ENCODE results near the gene IL26. TPM values are rescaled to one million over a fixed set of nuclear protein-coding genes. Genes with fewer than 3 reads are reported as not detected.
A peak's percentile ranks its signal among the peaks of the same experiment; 100 is the strongest.

IL26 gene
- total and polyA plus RNA-seq, 4 donors, result not detected

DNA sequence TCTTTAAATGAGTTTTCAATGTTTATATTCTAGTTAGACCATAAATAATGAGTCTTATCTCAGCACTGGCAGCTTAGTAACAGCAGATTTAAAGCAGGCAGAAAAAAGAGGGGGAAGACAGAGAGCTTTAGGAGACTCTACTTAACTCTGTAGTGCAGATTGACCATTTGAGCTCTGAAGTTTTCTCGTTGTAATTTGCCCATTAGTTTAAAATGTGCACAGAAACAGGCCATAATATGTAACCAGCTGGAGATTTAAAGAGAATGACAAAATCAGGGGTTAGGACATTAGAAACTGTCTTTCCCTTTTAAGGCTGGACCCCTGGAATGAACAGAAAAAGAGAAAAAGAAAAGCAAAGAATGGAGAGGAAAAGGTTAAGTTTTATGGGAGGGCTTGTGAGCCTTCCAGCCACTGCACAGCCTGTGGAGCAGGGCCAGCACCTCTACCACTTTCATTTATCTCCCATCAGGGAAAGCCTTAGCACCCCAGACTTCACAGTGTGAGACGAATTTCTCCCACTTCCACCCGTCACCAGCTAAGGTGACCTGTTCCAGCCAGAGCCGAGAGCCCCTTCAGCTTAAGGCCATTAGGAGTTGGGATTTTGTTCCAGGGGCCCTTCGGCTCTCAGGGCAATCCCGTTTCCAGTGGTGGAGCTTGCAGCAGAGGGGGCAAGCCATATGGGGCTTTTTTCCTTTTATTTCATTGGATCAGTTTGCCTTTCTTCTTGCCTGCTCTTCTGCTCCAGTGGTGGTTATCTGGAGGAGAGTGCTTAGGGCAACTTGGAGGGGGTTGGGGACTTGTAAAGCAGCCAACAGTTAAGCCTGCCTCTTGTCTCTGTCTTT, 19.8 kb upstream of the IL26 start:
- TF ChIP-seq, protein P1, sequence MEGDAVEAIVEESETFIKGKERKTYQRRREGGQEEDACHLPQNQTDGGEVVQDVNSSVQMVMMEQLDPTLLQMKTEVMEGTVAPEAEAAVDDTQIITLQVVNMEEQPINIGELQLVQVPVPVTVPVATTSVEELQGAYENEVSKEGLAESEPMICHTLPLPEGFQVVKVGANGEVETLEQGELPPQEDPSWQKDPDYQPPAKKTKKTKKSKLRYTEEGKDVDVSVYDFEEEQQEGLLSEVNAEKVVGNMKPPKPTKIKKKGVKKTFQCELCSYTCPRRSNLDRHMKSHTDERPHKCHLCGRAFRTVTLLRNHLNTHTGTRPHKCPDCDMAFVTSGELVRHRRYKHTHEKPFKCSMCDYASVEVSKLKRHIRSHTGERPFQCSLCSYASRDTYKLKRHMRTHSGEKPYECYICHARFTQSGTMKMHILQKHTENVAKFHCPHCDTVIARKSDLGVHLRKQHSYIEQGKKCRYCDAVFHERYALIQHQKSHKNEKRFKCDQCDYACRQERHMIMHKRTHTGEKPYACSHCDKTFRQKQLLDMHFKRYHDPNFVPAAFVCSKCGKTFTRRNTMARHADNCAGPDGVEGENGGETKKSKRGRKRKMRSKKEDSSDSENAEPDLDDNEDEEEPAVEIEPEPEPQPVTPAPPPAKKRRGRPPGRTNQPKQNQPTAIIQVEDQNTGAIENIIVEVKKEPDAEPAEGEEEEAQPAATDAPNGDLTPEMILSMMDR (IDR thresholded peaks at IDR 0.05; ENCODE audit: control extremely low read depth, extremely low read depth), result no peak
- H3K9me3 ChIP-seq (ENCODE audit: control insufficient read depth in 4 of 4, insufficient read depth in 3 of 4, low read length in 3 of 4), result no peaks in the 10 kb centered on the region
- ATAC-seq (ENCODE audit: insufficient read depth, low FRiP score), result no peak
- no peak overlapping the region for H3K4me3 ChIP-seq
- H3K27ac ChIP-seq (ENCODE audit: low read depth in 1 of 2, low read length in 1 of 2), result no peak overlapping the region
- H3K27me3 ChIP-seq (ENCODE audit: control insufficient read depth in 3 of 3, insufficient read depth in 3 of 3, low read length in 2 of 3), result no peaks in the 10 kb centered on the region
- DNase-seq, result peak; percentile 69 to 93 (median 90)
- H3K36me3 ChIP-seq (ENCODE audit: control insufficient read depth in 4 of 4, insufficient read depth in 4 of 4, low read length in 4 of 4), result no peaks in the 10 kb centered on the region
- WGBS, 2 donors, result 46 to 61% methylated on average over 6 of the region's 6 CpGs
- H3K9ac ChIP-seq (ENCODE audit: insufficient read depth in 1 of 2, low read length in 2 of 2), result peak overlapping the region in 1 of 2 donors; percentile 73
- peaks cover 0 to 29% (median 0%) of the 10 kb centered on the region in 5 donors for H3K4me1 ChIP-seq (ENCODE audit: control insufficient read depth in 5 of 5, insufficient read depth in 5 of 5, low read length in 5 of 5)

DNA sequence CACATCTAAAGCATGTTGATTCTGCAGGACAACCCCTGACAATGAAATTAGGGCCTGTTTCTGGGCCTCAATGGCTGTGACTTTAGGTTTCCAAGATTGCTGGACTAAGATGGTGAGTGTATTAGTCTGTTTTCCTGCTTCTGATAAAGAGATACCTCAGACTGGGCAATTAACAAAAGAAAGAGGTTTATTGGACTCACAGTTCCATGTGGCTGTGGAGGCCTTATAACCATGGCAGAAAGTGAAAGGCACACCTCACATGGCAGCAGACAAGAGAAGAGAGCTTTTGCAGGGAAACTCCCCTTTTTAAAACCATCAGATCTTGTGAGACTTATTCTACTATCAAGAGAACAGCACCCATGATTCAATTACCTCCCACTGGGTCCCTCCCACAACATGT, 17.2 kb upstream of the IL26 start:
- no peak for DNase-seq
- Histone ChIP-seq H3K9me3 (ENCODE audit: control insufficient read depth in 4 of 4, insufficient read depth in 3 of 4, low read length in 3 of 4) (no peaks in the 10 kb centered on the region), H3K4me1 (ENCODE audit: control insufficient read depth in 5 of 5, insufficient read depth in 5 of 5, low read length in 5 of 5) (peaks cover 0 to 29% (median 0%) of the 10 kb centered on the region in 5 donors), H3K27me3 (ENCODE audit: control insufficient read depth in 3 of 3, insufficient read depth in 3 of 3, low read length in 2 of 3) (no peaks in the 10 kb centered on the region), H3K4me3 (no peak overlapping the region), H3K27ac (ENCODE audit: low read depth in 1 of 2, low read length in 1 of 2) (no peak overlapping the region), H3K9ac (ENCODE audit: insufficient read depth in 1 of 2, low read length in 2 of 2) (no peak overlapping the region), H3K36me3 (ENCODE audit: control insufficient read depth in 4 of 4, insufficient read depth in 4 of 4, low read length in 4 of 4) (no peaks in the 10 kb centered on the region)
- ATAC-seq (ENCODE audit: insufficient read depth, low FRiP score), result no peak
- TF ChIP-seq, protein P1 (IDR thresholded peaks at IDR 0.05; ENCODE audit: control extremely low read depth, extremely low read depth), result no peak

- Histone ChIP-seq H3K4me3 (no peak overlapping the region), H3K27ac (ENCODE audit: low read depth in 1 of 2, low read length in 1 of 2) (no peak overlapping the region), H3K4me1 (ENCODE audit: control insufficient read depth in 5 of 5, insufficient read depth in 5 of 5, low read length in 5 of 5) (peaks cover 0 to 20% (median 2%) of the 10 kb centered on the region in 5 donors), H3K9ac (ENCODE audit: insufficient read depth in 1 of 2, low read length in 2 of 2) (no peak overlapping the region), H3K36me3 (ENCODE audit: control insufficient read depth in 4 of 4, insufficient read depth in 4 of 4, low read length in 4 of 4) (no peaks in the 10 kb centered on the region), H3K9me3 (ENCODE audit: control insufficient read depth in 4 of 4, insufficient read depth in 3 of 4, low read length in 3 of 4) (no peaks in the 10 kb centered on the region), H3K27me3 (ENCODE audit: control insufficient read depth in 3 of 3, insufficient read depth in 3 of 3, low read length in 2 of 3) (no peaks in the 10 kb centered on the region)
- WGBS, 2 donors, result 0 to 30% methylated on average over 1 of the region's 1 CpG
- peak; percentile 58 for ATAC-seq (ENCODE audit: insufficient read depth, low FRiP score)
- DNase-seq, result peak in 2 of 3 donors; percentile 23 to 39
- TF ChIP-seq, protein P1 (IDR thresholded peaks at IDR 0.05; ENCODE audit: control extremely low read depth, extremely low read depth), result no peak
Observed at GRCh38 chr12:68240975-68241374, 15.4 kb upstream of the IL26 start.

Data from lung (tissue), 12 donors.